HG03521 (cell line): ENCODE results near the gene MAGI1.
"Not testable (repeated sequence)": the region's sequence is repeated elsewhere in the genome, so short reads cannot be mapped to it uniquely, and the experiment has no call there.

Experiments
- ATAC-seq: cut with Tn5 transposase; IDR thresholded peaks from one replicate; pipeline ENCODE4 v1.9.1; 2021; ENCODE audit warnings: mild to moderate bottlenecking, moderate library complexity; ENCODE audit not compliant: unreplicated experiment

The MAGI1 gene

DNA sequence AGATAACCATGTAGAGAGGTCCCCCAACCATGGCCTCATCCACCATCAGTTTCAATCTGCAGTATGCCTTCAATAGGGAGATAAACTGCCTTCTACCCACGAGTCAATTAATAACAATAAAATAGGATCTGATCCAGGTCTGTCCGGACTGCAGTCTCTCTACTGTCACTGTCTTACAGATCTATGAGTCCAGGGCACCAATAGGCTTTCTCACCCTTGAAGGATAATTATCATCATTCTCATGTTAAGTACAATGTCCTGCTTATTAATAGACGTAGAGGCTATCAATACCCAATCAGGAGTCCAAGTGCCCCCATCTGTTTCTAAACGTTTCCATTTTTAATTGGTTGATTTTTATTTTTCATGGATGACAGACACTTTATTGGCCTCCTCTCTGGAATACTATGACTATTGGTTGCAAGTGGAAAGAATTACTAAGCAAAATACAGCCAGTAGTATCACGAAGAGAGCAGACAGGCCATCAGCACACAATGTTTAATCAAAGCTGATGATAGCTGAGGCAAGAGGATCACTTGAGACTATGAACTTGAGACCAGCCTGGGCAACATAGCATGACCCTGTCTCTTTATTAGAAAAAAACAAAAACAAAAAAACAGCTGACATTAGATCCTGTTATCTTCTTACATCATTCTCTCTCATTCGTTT is 480.7 kb downstream of the MAGI1 start:
- ATAC-seq: no peak

DNA sequence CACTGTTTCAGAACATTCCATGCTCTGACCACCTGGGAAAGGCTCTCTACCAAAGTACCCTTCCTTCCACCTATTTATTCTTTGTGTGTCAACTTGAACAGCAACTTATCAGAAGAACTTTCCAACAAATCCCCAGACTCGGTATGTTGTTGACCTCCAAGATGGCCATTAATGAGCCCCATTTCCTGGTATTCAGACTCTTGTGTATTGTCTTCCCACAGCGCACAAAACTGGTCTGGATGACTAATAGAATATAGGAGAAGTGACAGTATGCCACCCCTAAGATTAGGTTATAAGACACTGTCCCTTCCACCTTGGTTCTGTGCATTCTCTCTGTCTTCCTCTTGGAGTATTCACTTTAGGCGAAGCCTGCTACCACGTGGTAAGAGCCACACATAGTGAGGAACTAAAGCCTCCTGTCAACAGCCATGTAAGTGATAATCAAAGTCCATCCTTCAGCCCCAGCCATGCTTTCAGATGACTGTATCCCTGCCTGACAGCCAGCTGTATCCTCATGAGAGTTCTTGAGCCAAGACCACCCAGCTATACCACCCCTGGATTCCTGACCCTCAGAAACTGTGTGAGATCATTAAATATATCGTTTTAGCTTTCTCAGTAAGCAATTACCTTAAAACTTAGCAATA is 481.7 kb downstream of the MAGI1 start:
- ATAC-seq: no peak

GRCh38 chr3:65552434-65552833 is 486.3 kb downstream of the MAGI1 start:
- no peak for ATAC-seq

DNA sequence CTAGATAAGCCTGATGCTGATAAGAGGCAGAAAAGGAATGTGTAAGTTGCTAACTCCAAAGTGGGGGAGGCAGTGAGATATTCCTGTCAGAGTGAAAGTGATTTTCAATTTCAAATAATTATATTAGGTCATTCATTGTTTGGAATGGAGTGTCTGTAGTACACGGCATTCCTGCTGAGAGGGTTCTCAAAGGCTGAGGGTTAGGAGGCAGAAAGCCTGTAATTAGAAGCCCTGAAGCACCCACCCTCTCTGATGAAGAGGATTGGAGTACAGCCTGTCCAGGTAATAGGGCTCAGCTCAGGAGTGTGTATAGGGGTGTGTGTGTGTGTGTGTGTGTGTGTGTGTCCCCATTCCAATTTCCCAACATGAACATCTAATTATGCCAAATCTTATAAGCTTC is 486.8 kb downstream of the MAGI1 start:
- no peak for ATAC-seq

- ATAC-seq: no peak
Observed at GRCh38 chr3:65550137-65550536, 488.6 kb downstream of the MAGI1 start.

DNA sequence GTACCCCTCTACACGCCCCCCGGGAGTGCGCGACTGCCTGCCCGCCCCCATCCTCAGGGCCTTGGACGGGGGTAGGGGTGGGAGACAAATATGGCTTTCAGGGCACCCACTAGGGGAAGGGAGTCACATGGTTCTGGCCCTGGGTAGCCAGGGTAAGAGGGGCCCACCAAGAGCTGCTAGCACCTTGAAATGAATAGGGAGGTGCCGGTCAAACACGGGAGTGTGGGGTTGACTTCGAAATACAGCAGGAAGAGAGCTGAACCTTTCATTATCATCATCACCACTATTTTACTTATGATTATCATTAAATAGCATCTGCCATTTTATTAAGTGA is 489.1 kb downstream of the MAGI1 start:
- no peak for ATAC-seq

DNA sequence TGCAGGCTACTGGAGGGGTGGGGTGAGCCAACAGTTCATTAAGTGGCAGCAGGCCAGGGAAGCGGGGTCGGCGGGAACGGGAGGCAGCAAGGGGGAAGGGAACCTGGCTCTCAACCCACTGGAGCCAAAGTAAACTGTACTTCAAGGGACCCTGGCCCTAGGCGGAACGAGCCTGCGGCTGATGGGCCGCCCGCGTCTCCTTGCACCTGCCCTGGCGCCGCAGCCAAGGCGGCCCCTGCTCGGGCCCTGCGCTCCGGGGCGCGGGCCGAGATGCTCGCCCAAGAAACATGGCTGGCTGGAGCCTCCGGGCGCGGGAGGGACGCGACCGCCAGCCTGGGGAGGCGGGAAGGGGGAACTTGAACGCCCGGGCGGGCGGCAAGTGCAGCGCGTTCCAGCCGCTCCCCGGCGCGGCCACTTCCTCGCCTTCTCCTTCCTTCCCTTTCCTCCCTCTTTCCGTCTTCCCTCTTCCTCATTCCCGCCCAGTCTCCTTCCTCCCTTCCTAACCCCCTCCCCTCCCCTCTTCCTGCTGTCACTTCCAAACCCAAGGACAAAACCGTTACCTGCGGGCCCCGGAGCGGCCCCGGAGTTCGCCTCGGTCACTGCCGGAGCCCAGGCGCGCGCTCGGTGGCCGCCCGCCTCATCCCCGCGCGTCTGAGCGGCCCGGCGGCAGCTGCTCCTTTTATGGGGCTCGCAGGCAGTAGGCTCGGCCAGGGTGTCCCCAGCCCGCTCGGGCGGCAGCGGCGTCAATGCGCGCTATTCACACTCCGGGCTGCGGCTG is 489.7 kb downstream of the MAGI1 start:
- no peak for ATAC-seq

- ATAC-seq: no peak
Observed at GRCh38 chr3:65545429-65545828, 493.3 kb downstream of the MAGI1 start.

GRCh38 chr3:65543391-65543790 is 495.3 kb downstream of the MAGI1 start:
- not testable (repeated sequence) for ATAC-seq

- ATAC-seq: no peak
Observed at GRCh38 chr3:65540666-65541065, 498.1 kb downstream of the MAGI1 start.

DNA sequence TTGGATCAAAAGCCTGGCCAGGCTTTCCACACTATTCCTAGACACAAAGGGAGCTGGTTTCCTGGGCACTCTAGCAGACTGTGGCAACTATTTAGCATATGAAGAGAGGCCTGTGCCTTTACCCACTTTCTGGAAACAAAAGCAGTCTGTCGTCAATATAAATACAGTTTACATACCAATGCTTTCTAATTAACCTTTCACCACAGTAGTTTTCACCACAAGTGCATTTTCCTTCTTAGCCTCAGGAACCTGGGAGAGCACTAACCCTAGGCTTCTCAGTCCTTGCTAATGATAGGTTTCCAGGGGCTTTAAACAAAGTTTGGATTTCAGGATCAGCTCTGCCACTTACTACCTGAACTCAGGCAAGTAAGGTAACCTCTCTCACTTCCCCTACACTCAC is 499.1 kb downstream of the MAGI1 start:
- ATAC-seq: no peak

DNA sequence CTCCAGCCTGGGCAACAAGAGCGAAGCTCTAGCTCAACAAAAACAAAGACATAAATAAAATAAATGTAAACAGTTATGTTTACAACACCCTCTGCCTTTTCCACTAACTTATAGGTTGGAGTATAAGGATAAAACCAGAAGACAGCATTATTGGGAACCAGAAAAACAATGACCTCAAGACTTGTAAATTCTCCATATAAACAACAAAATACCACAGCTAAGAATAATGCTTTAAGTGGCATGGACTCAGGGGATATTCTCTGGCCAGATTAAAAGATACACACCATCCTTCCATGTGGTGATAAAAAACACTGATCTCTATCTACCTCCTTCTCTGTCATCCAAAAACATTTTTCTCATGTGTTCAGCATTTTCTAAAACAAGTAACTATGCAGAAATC is 500.6 kb downstream of the MAGI1 start:
- no peak for ATAC-seq

DNA sequence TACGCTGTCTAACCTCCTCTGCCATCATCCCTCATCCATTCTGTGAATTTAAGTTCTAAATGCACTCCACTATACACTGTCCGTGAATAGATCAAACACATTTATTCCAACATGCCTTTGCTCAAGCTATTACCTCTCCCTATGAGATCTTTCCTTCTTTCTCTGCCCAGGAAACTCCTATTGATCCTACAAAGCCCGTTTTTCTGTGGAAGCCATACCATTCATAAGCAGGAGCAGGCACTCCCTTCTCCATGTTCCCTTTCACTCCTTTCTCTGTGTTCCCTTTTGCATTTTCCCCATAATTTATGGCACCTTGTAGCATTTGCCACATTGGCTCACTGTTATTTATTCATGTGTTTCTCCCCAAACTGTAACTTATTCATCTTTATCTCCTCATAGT is 501.6 kb downstream of the MAGI1 start:
- ATAC-seq: no peak

- ATAC-seq: no peak
Observed at GRCh38 chr3:65535260-65535659, 503.5 kb downstream of the MAGI1 start.

DNA sequence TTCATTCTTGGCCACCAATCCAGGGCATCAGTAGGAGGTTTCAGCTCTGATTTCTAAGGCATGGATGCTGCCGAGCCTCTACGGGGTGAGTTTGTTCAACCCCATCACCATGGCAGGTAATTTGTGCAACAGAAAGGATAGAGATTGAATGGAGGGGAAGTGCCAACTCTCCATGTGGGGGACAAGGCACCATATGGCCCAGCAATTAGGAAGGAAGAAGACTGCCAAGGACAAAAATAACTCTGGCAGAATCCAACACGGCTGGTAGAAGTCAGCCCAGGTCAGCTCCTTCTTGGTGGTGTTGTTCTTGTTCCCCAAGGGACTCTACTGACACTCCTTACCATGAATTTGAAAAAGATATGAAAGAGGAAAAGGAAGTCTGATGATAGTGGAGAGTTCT is 503.9 kb downstream of the MAGI1 start:
- ATAC-seq: no peak

GRCh38 chr3:65532749-65533148 is 506.0 kb downstream of the MAGI1 start:
- ATAC-seq: no peak

- no peak for ATAC-seq
Observed at GRCh38 chr3:65532215-65532614, 506.5 kb downstream of the MAGI1 start.

DNA sequence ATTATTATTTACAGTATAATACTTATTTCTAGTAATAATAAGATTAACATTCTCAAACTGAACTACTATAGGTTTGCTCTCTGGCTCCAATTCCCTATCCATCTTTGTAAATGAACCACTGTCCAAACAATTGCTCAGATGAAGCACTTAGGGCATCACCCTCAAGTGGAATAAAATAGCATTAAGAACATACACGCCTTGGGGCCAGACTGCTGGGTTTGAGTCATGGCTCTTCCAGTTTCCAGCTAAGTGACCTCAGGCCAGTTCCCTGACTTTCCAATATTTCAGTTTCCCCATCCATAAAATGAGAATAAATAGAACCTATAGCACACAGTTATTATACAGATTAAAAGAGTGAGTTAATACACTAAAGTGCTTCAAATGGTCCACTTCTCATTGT is 507.2 kb downstream of the MAGI1 start:
- ATAC-seq: no peak

DNA sequence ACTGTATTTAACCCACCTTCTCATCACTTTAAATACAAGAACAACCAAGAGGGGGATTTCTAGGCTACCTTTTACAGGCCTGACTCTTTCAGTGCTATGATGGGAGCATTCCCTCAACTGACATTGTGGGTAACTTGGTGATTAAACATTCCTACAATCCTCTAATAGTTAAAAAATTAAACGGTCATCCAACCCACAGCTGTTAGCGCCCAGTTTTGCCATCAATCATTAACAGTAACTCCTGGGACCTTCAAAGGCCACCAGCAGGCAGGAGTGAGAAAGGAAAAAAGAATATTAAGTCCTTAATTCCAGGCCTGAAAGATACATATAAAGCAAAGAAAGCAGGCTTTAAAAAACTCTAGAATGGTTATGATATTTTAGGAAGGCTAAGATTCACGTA is 512.1 kb downstream of the MAGI1 start:
- ATAC-seq: no peak

DNA sequence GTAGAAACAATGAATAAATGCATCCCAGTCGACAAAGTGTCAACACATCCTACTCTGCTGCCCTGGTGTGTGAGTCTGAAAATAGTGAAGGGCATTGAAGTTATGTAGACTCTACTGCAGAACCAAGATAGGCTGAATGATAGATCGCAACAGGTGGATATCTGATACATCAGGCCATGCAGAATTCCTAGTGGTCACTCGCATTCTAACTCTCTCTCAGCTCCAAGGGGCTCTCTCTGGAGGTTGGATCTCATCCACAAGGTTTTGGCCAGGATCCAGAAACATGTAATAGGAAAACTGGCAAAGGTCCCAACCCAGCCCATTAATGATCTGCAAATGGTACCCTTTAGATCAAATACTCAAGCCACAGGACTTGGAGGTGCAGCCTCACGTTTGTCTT is 514.1 kb downstream of the MAGI1 start:
- ATAC-seq: no peak

- ATAC-seq: no peak
Observed at GRCh38 chr3:65523878-65524277, 514.8 kb downstream of the MAGI1 start.

- no peak for ATAC-seq
Observed at GRCh38 chr3:65521032-65521431, 517.7 kb downstream of the MAGI1 start.
